HepG2 (cell line): Measurements from ENCODE around the gene PCDH12. TPM values are rescaled to one million over a fixed set of nuclear protein-coding genes. Genes with fewer than 3 reads are reported as not detected.
A peak's percentile ranks its signal among the peaks of the same experiment; 100 is the strongest.

Experiments used
- CBX5 ChIP-seq: sonication (generic); formaldehyde crosslinking; IDR thresholded peaks from 2 replicates; pipeline ENCODE4 v1.4.0; 2020; ENCODE audit warnings: missing genetic modification reagents, borderline replicate concordance
- IKZF4 ChIP-seq: sonication (generic); formaldehyde crosslinking; IDR thresholded peaks from 2 replicates; pipeline ENCODE4 v1.5.1; 2020; ENCODE audit warnings: borderline replicate concordance, mild to moderate bottlenecking, low read depth, missing genetic modification reagents; ENCODE audit errors: not compliant biosample characterization
- KDM1A ChIP-seq: IDR thresholded peaks from 2 replicates; pipeline ENCODE4 v1.6.1; 2016; ENCODE audit warnings: missing compliant biosample characterization
- MLX ChIP-seq: IDR thresholded peaks from 2 replicates; pipeline ENCODE4 v1.6.1; 2016
- MLXIP ChIP-seq: sonication (generic); formaldehyde crosslinking; IDR thresholded peaks from 2 replicates; pipeline ENCODE4 v1.9.0; 2021; ENCODE audit warnings: missing genetic modification reagents, borderline replicate concordance
- NR3C1 ChIP-seq: sonication (generic); formaldehyde crosslinking; IDR thresholded peaks from 2 replicates; pipeline ENCODE4 v1.4.0; 2020; ENCODE audit warnings: missing genetic modification reagents
- RARG ChIP-seq: sonication (generic); formaldehyde crosslinking; IDR thresholded peaks from 2 replicates; pipeline ENCODE4 v1.4.0; 2020; ENCODE audit warnings: low read depth, mild to moderate bottlenecking, missing genetic modification reagents
- ZNF18 ChIP-seq: sonication (generic); formaldehyde crosslinking; IDR thresholded peaks from 2 replicates; pipeline ENCODE4 v1.8.0; 2022; ENCODE audit warnings: mild to moderate bottlenecking, missing genetic modification reagents; ENCODE audit not compliant: insufficient replicate concordance
- ZNF33B ChIP-seq: sonication (generic); formaldehyde crosslinking; IDR thresholded peaks from 2 replicates; pipeline ENCODE4 v1.5.1; 2020; ENCODE audit warnings: mild to moderate bottlenecking, missing genetic modification reagents
- ZNF34 ChIP-seq: sonication (generic); formaldehyde crosslinking; IDR thresholded peaks from 2 replicates; pipeline ENCODE4 v1.4.0; 2020; ENCODE audit warnings: mild to moderate bottlenecking, missing genetic modification reagents, borderline replicate concordance
- ZNF567 ChIP-seq: sonication (generic); formaldehyde crosslinking; IDR thresholded peaks from 2 replicates; pipeline ENCODE4 v1.8.1; 2023; ENCODE audit warnings: mild to moderate bottlenecking, missing genetic modification reagents, borderline replicate concordance
- ZNF577 ChIP-seq: sonication (generic); formaldehyde crosslinking; IDR thresholded peaks from 2 replicates; pipeline ENCODE4 v1.4.0; 2020; ENCODE audit warnings: mild to moderate bottlenecking, low read depth, missing genetic modification reagents, borderline replicate concordance
- ZNF670 ChIP-seq: sonication (generic); formaldehyde crosslinking; IDR thresholded peaks from 2 replicates; pipeline ENCODE4 v1.8.0; 2022; ENCODE audit warnings: mild to moderate bottlenecking, missing genetic modification reagents, borderline replicate concordance
- polyA plus RNA-seq, 8 experiments: library from polyadenylated mRNA; depleted of rRNA in 3 of 8; stranded (reverse) in 7 of 8; unstranded in 1 of 8; fragments of >200 nt; fragmentation: Illumina TruSeq in 4 of 8; extraction: Trizol in 4 of 8; gene quantifications; 2 replicates each; pipeline versions ENCODE4 v1.2.1 to v1.2.3, GENCODE V29; 2011 to 2016; ENCODE audit warnings: low read depth in 4 of 8, missing spikeins in 1 of 8, mixed read lengths in 1 of 8; ENCODE audit not compliant: insufficient read depth in 1 of 8
- total RNA-seq, 5 experiments: library from RNA; depleted of rRNA; stranded (reverse); fragments of >200 nt; fragmentation: Illumina TruSeq; extraction: Trizol; gene quantifications; 2 replicates each; pipeline ENCODE4 v1.2.3, GENCODE V29; 2016; ENCODE audit warnings: low read depth in 1 of 5
- TF ChIP-seq, protein P1 (sequence below): fragments of 450-650 bp; IDR thresholded peaks from 2 replicates; pipeline ENCODE4 v1.6.1; 2016
- TF ChIP-seq, protein P2 (sequence below): sonication (generic); formaldehyde crosslinking; IDR thresholded peaks from 2 replicates; pipeline ENCODE4 v1.5.0; 2020; ENCODE audit warnings: missing genetic modification reagents
- TF ChIP-seq, protein P3 (sequence below): sonication (generic); formaldehyde crosslinking; IDR thresholded peaks from 2 replicates; pipeline ENCODE4 v1.5.1; 2020; ENCODE audit warnings: mild to moderate bottlenecking, missing genetic modification reagents, moderate library complexity

The PCDH12 gene
- total and polyA plus RNA-seq, 2 of the 13 experiments (the other 11 are each of a cell fraction or from before 2014, with no cell fraction given) = not detected

DNA sequence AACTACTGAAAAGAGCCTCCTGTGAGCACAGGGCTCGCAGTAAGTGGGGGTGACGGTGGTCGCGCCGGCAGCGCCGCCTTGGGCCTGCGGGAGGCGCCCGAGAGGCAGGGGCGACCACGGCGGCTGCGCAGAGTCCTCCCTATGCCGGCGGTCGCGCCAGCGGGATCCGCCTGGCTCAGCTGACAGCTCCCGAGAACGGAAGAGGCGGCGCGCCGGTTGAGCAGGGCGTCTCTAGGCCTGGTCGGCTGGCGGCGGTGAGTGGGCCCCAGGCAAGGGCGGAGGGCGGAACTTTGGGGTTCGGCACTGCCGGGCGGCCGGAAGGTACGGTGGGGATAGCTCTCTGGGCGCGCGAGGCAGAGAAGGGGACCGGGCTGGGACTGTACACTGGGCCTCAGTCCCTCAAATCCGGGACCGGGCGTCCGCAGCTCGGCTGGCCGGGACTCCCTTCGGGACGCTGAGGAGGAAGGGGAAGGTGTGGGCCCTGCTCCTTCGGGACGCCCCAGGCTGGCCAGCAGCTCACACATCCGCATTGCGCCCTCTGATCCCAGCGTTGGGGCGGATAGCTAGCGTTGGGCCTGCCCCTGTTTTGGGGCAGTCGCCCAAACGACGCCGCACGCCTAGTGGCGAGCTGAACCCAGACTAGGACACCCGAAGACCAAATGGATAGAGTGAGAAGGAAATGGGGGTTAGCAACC lies 11.1 kb upstream of the PCDH12 start, which contains the start of gene RNF14 (continued):
- TF ChIP-seq MLXIP (CRISPR knock-in tag) (no peak), NR3C1 (CRISPR knock-in tag) (no peak), ZNF670 (CRISPR knock-in tag) (0 out of 2 replicates have a peak, but pooled peaks have one; percentile 71), ZNF34 (CRISPR knock-in tag) (no peak; the same call in 1 of the 2 replicates), KDM1A (no peak), IKZF4 (peak; percentile 34), MLX (CRISPR knock-in tag) (no peak), CBX5 (CRISPR knock-in tag) (no peak), ZNF567 (CRISPR knock-in tag) (peak; percentile 90; the same call in 1 of the 2 replicates), RARG (CRISPR knock-in tag) (no peak), ZNF577 (no peak), ZNF18 (CRISPR knock-in tag) (peak; percentile 78), ZNF33B (CRISPR knock-in tag) (no peak)
- TF ChIP-seq, protein P1, sequence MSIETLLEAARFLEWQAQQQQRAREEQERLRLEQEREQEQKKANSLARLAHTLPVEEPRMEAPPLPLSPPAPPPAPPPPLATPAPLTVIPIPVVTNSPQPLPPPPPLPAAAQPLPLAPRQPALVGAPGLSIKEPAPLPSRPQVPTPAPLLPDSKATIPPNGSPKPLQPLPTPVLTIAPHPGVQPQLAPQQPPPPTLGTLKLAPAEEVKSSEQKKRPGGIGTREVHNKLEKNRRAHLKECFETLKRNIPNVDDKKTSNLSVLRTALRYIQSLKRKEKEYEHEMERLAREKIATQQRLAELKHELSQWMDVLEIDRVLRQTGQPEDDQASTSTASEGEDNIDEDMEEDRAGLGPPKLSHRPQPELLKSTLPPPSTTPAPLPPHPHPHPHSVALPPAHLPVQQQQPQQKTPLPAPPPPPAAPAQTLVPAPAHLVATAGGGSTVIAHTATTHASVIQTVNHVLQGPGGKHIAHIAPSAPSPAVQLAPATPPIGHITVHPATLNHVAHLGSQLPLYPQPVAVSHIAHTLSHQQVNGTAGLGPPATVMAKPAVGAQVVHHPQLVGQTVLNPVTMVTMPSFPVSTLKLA = no peak
- TF ChIP-seq, protein P2, sequence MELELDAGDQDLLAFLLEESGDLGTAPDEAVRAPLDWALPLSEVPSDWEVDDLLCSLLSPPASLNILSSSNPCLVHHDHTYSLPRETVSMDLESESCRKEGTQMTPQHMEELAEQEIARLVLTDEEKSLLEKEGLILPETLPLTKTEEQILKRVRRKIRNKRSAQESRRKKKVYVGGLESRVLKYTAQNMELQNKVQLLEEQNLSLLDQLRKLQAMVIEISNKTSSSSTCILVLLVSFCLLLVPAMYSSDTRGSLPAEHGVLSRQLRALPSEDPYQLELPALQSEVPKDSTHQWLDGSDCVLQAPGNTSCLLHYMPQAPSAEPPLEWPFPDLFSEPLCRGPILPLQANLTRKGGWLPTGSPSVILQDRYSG (CRISPR knock-in tag) = 0 out of 2 replicates have a peak, but pooled peaks have one; percentile 19
- TF ChIP-seq, protein P3, sequence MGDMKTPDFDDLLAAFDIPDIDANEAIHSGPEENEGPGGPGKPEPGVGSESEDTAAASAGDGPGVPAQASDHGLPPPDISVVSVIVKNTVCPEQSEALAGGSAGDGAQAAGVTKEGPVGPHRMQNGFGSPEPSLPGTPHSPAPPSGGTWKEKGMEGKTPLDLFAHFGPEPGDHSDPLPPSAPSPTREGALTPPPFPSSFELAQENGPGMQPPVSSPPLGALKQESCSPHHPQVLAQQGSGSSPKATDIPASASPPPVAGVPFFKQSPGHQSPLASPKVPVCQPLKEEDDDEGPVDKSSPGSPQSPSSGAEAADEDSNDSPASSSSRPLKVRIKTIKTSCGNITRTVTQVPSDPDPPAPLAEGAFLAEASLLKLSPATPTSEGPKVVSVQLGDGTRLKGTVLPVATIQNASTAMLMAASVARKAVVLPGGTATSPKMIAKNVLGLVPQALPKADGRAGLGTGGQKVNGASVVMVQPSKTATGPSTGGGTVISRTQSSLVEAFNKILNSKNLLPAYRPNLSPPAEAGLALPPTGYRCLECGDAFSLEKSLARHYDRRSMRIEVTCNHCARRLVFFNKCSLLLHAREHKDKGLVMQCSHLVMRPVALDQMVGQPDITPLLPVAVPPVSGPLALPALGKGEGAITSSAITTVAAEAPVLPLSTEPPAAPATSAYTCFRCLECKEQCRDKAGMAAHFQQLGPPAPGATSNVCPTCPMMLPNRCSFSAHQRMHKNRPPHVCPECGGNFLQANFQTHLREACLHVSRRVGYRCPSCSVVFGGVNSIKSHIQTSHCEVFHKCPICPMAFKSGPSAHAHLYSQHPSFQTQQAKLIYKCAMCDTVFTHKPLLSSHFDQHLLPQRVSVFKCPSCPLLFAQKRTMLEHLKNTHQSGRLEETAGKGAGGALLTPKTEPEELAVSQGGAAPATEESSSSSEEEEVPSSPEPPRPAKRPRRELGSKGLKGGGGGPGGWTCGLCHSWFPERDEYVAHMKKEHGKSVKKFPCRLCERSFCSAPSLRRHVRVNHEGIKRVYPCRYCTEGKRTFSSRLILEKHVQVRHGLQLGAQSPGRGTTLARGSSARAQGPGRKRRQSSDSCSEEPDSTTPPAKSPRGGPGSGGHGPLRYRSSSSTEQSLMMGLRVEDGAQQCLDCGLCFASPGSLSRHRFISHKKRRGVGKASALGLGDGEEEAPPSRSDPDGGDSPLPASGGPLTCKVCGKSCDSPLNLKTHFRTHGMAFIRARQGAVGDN (CRISPR knock-in tag) = peak; percentile 97
